ENCODE results near the gene RFFL.

GRCh38 chr17:34979650-34980352 is 83.7 kb downstream of the RFFL start:
- TF ChIP-seq, protein P1, sequence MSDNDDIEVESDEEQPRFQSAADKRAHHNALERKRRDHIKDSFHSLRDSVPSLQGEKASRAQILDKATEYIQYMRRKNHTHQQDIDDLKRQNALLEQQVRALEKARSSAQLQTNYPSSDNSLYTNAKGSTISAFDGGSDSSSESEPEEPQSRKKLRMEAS (IDR thresholded peaks at IDR 0.05), result no peak
- TF ChIP-seq, protein P2, sequence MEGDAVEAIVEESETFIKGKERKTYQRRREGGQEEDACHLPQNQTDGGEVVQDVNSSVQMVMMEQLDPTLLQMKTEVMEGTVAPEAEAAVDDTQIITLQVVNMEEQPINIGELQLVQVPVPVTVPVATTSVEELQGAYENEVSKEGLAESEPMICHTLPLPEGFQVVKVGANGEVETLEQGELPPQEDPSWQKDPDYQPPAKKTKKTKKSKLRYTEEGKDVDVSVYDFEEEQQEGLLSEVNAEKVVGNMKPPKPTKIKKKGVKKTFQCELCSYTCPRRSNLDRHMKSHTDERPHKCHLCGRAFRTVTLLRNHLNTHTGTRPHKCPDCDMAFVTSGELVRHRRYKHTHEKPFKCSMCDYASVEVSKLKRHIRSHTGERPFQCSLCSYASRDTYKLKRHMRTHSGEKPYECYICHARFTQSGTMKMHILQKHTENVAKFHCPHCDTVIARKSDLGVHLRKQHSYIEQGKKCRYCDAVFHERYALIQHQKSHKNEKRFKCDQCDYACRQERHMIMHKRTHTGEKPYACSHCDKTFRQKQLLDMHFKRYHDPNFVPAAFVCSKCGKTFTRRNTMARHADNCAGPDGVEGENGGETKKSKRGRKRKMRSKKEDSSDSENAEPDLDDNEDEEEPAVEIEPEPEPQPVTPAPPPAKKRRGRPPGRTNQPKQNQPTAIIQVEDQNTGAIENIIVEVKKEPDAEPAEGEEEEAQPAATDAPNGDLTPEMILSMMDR (IDR thresholded peaks at IDR 0.05), result no peak
- TF ChIP-seq ZC3H11A (IDR thresholded peaks at IDR 0.05) (no peak), MAZ (IDR thresholded peaks at IDR 0.05; ENCODE audit: borderline replicate concordance, low read depth, low read length) (no peak), CHD2 (IDR thresholded peaks at IDR 0.05; ENCODE audit: low read length, partially characterized antibody) (no peak)
